Right lobe of liver (tissue), 6 donors: ENCODE measurements around the gene KIAA0319L. TPM values are rescaled to one million over a fixed set of nuclear protein-coding genes. Genes with fewer than 3 reads are reported as not detected.

ENCODE experiments used
- ATAC-seq, 4 donors: fragments of 200-7000 bp; cut with Tn5 transposase; one replicate each; pipeline ENCODE4 v1.9.1; 2020; ENCODE audit warnings: mild to moderate bottlenecking in 4 of 4, moderate library complexity in 4 of 4
- DNase-seq, 3 donors: peaks; one replicate each; pipeline ENCODE4 v3.0.0-alpha.2; 2020
- H3K27ac ChIP-seq, 3 donors: fragments of 200-600 bp; one replicate each; pipeline ENCODE4 v1.8.0; 2022
- H3K27me3 ChIP-seq, 2 donors: fragments of 200-600 bp; one replicate each; pipeline ENCODE4 v1.8.0; 2022
- H3K36me3 ChIP-seq, 4 donors: fragments of 200-600 bp; sonication (generic) in 1 of 4; one replicate each; pipeline versions ENCODE4 v1.5.1 to v1.8.0; 2017 to 2022; ENCODE audit warnings: control low read depth in 1 of 4
- H3K4me1 ChIP-seq, 4 donors: fragments of 200-600 bp; sonication (generic) in 1 of 4; one replicate each; pipeline versions ENCODE4 v1.5.1 to v1.8.0; 2017 to 2022; ENCODE audit warnings: control low read depth in 1 of 4
- H3K4me3 ChIP-seq, 3 donors: fragments of 200-600 bp; one replicate each; pipeline ENCODE4 v1.8.0; 2022
- H3K9me3 ChIP-seq, 4 donors: fragments of 200-600 bp; sonication (generic) in 1 of 4; one replicate each; pipeline versions ENCODE4 v1.5.1 to v1.8.0; 2017 to 2022; ENCODE audit warnings: control low read depth in 1 of 4
- CTCF ChIP-seq, 4 donors: fragments of 200-600 bp in 3 of 4; fragments of 450-650 bp in 1 of 4; IDR thresholded peaks; one replicate each; pipeline versions ENCODE4 v1.5.1 to v1.8.0; 2016 to 2022; ENCODE audit warnings: antibody characterized with exemption in 4 of 4, mild to moderate bottlenecking in 2 of 4
- POLR2A ChIP-seq: fragments of 450-650 bp; IDR thresholded peaks from one replicate; pipeline ENCODE4 v1.6.1; 2017; ENCODE audit warnings: antibody characterized with exemption, mild to moderate bottlenecking
- WGBS: methylation state at CpG from one replicate; pipeline ENCODE4 v1.1.6; 2018; ENCODE audit warnings: low coverage, low lambda C conversion rate; ENCODE audit not compliant: insufficient coverage; ENCODE audit errors: missing lambda C conversion rate; 5-methylcytosine and 5-hydroxymethylcytosine counted together
- intact Hi-C, 2 donors: fragments of 100-400 bp; cut with DNase I; formaldehyde crosslinking; loops; one replicate each; pipeline versions ENCODE4 v1.11.2 to v1.14.1; 2022
- total RNA-seq, 6 experiments: library from RNA; depleted of rRNA in 2 of 6; stranded (reverse); fragments of >200 nt in 2 of 6; fragmentation: NEBNext Ultra II Directional in 3 of 6; extraction: Animal tissue kit (Norgen Biotek cat#: 25700) in 3 of 6; gene quantifications; one replicate each; pipeline versions ENCODE4 v1.1.0 to v1.2.4, GENCODE V29; 2016 to 2023
- donor health status: DM: no; HTN: yes; CAD: no.
- donor health status: DM: no; HTN: no; CAD: no.
- donor health status: DM: no; HTN: no; CAD: no.
- donor health status: DM: no; HTN: yes; CAD: no.
- donor health status: DM: no; HTN: yes; CAD: no.

KIAA0319L gene
- total RNA-seq, 6 experiments from 2014 or later = 35.3 to 84.9 (median 54.3) TPM

- Histone ChIP-seq H3K4me1 (peaks cover 0 to 21% (median 0%) of the 10 kb centered on the region in 4 donors), H3K27me3 (peaks cover 0 to 27% of the 10 kb centered on the region in 2 donors), H3K36me3 (no peaks in the 10 kb centered on the region), H3K9me3 (no peaks in the 10 kb centered on the region), H3K27ac (no peak within 1 kb of the TSS), H3K4me3 (peak within 1 kb of the TSS; percentile 1 to 33 (median 25))
- ATAC-seq (peak in 3 of 4 donors; percentile 4 to 18 (median 8)), DNase-seq (no peak)
- 0% methylated on average over 1 of the region's 95 CpGs for WGBS
- TF ChIP-seq POLR2A = no peak
- no peak for TF ChIP-seq CTCF (IDR thresholded peaks at IDR 0.05)
- intact Hi-C loops = no loop called here
These were observed 16.3 kb upstream of the KIAA0319L start, which contains the start of gene TFAP2E for GRCh38 chr1:35573198-35574124. TSS of gene TFAP2E (plus strand) at chr1:35573314. CDS start at chr1:35573578, 264 bp downstream.

GRCh38 chr1:35572296-35572695 lies 15.1 kb upstream of the KIAA0319L start:
- 80% methylated on average over 1 of the region's 2 CpGs for WGBS
- H3K9me3 ChIP-seq = no peaks in the 10 kb centered on the region
- no peak overlapping the region for H3K4me3 ChIP-seq
- H3K27me3 ChIP-seq = peaks cover 0 to 23% of the 10 kb centered on the region in 2 donors
- DNase-seq (no peak), ATAC-seq (no peak)
- peaks cover 0 to 13% (median 0%) of the 10 kb centered on the region in 4 donors for H3K4me1 ChIP-seq
- intact Hi-C loops = no loop called here
- no peaks in the 10 kb centered on the region for H3K36me3 ChIP-seq
- H3K27ac ChIP-seq = no peak overlapping the region
- TF ChIP-seq CTCF (IDR thresholded peaks at IDR 0.05) (no peak), POLR2A (no peak)

GRCh38 chr1:35571263-35571662 lies 14.1 kb upstream of the KIAA0319L start:
- WGBS = 93% methylated on average over 3 of the region's 8 CpGs
- DNase-seq (no peak), ATAC-seq (no peak)
- Histone ChIP-seq H3K27ac (no peak overlapping the region), H3K4me1 (peaks cover 0 to 8% (median 0%) of the 10 kb centered on the region in 4 donors), H3K36me3 (no peaks in the 10 kb centered on the region), H3K4me3 (no peak overlapping the region), H3K9me3 (no peaks in the 10 kb centered on the region), H3K27me3 (peaks cover 0 to 16% of the 10 kb centered on the region in 2 donors)
- TF ChIP-seq CTCF (IDR thresholded peaks at IDR 0.05) (no peak), POLR2A (no peak)
- intact Hi-C loops = no loop called here

GRCh38 chr1:35570589-35571137 lies 13.5 kb upstream of the KIAA0319L start:
- intact Hi-C loops = no loop called here
- H3K27me3 ChIP-seq = peaks cover 0 to 16% of the 10 kb centered on the region in 2 donors

More at GRCh38 chr1:35570589-35571137, 13.5 kb upstream of the KIAA0319L start:
- TF ChIP-seq POLR2A (no peak), CTCF (IDR thresholded peaks at IDR 0.05) (no peak)
- ATAC-seq (no peak), DNase-seq (no peak)
- no peak overlapping the region for H3K4me3 ChIP-seq
- peaks cover 0 to 8% (median 0%) of the 10 kb centered on the region in 4 donors for H3K4me1 ChIP-seq
- H3K9me3 ChIP-seq = no peaks in the 10 kb centered on the region
- no peaks in the 10 kb centered on the region for H3K36me3 ChIP-seq
- no peak overlapping the region for H3K27ac ChIP-seq
- WGBS = 83% methylated on average over 9 of the region's 10 CpGs
